ENCODE measurements around the gene SLC22A17.

DNA sequence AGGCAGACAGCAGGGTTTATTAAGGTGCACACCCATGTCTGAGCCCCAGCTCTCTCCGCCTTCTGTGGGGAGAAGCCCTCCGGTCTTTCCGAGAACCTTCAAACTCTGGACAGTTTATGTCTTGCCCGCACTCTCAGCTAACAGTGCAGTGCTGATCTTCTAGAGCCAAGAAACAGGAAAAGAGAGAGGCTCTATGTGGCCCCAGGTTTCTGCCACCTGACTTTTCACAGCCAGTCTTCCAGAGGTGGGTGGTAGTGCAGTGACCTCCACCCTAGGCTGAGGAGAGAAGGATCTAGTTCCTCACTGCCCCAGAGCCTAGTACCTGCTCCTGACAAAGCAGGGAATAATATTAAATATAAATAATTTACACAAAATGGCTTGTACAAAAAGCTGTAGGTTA lies 4.0 kb upstream of the SLC22A17 start:
- TF ChIP-seq POLR2A (IDR thresholded peaks at IDR 0.05; ENCODE audit: low read length): no peak
- no peak for TF ChIP-seq GATA1 (IDR thresholded peaks at IDR 0.05; ENCODE audit: low read depth, low read length)

Measured in erythroblast (primary cell).